HS-5 (cell line): ENCODE data around the gene FH.

Experiments
- DNase-seq: peaks from one replicate; pipeline ENCODE4 v3.0.0-alpha.2; 2012; ENCODE audit warnings: low read depth

Gene FH

GRCh38 chr1:241457421-241457820 is 62.1 kb downstream of the FH start:
- no peak for DNase-seq

- DNase-seq: no peak
Measured at GRCh38 chr1:241456743-241457142, 62.8 kb downstream of the FH start.

GRCh38 chr1:241453732-241454131 is 65.8 kb downstream of the FH start:
- DNase-seq: no peak

- no peak for DNase-seq
Measured at GRCh38 chr1:241451956-241452355, 67.6 kb downstream of the FH start.
